Measurements from ENCODE around the gene SLC2A9. TPM values are rescaled to one million over a fixed set of nuclear protein-coding genes. Genes with fewer than 3 reads are reported as not detected.
A peak's percentile ranks its signal among the peaks of the same experiment; 100 is the strongest.

The SLC2A9 gene
- total and polyA plus RNA-seq, 2 of the 13 experiments (the other 11 are each of a cell fraction or from before 2014, with no cell fraction given): 36.2 to 42.3 TPM

- TF ChIP-seq, protein P1, sequence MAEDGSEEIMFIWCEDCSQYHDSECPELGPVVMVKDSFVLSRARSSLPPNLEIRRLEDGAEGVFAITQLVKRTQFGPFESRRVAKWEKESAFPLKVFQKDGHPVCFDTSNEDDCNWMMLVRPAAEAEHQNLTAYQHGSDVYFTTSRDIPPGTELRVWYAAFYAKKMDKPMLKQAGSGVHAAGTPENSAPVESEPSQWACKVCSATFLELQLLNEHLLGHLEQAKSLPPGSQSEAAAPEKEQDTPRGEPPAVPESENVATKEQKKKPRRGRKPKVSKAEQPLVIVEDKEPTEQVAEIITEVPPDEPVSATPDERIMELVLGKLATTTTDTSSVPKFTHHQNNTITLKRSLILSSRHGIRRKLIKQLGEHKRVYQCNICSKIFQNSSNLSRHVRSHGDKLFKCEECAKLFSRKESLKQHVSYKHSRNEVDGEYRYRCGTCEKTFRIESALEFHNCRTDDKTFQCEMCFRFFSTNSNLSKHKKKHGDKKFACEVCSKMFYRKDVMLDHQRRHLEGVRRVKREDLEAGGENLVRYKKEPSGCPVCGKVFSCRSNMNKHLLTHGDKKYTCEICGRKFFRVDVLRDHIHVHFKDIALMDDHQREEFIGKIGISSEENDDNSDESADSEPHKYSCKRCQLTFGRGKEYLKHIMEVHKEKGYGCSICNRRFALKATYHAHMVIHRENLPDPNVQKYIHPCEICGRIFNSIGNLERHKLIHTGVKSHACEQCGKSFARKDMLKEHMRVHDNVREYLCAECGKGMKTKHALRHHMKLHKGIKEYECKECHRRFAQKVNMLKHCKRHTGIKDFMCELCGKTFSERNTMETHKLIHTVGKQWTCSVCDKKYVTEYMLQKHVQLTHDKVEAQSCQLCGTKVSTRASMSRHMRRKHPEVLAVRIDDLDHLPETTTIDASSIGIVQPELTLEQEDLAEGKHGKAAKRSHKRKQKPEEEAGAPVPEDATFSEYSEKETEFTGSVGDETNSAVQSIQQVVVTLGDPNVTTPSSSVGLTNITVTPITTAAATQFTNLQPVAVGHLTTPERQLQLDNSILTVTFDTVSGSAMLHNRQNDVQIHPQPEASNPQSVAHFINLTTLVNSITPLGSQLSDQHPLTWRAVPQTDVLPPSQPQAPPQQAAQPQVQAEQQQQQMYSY (CRISPR knock-in tag; IDR thresholded peaks at IDR 0.05): no peak
- 0 out of 2 replicates have a peak, but pooled peaks have one; percentile 20 for TF ChIP-seq ZNF687 (CRISPR knock-in tag; IDR thresholded peaks at IDR 0.05)
- TF ChIP-seq ZC3H13 (CRISPR knock-in tag; IDR thresholded peaks at IDR 0.05): no peak
- TF ChIP-seq CTCF (CRISPR knock-in tag; IDR thresholded peaks at IDR 0.05): peak; percentile 83
- TF ChIP-seq GTF2F1 (IDR thresholded peaks at IDR 0.05; ENCODE audit: low read length): no peak
- TF ChIP-seq RAD51 (IDR thresholded peaks at IDR 0.05; ENCODE audit: borderline replicate concordance): no peak
- TF ChIP-seq ZNF557 (CRISPR knock-in tag; IDR thresholded peaks at IDR 0.05): no peak
- TF ChIP-seq HIC2 (CRISPR knock-in tag; IDR thresholded peaks at IDR 0.05; ENCODE audit: low read depth): peak; percentile 74
- TF ChIP-seq ERF (CRISPR knock-in tag; IDR thresholded peaks at IDR 0.05): no peak
- TF ChIP-seq SMYD3 (CRISPR knock-in tag; IDR thresholded peaks at IDR 0.05): no peak
- no peak for TF ChIP-seq CCDC6 (CRISPR knock-in tag; IDR thresholded peaks at IDR 0.05)
- TF ChIP-seq, protein P2, sequence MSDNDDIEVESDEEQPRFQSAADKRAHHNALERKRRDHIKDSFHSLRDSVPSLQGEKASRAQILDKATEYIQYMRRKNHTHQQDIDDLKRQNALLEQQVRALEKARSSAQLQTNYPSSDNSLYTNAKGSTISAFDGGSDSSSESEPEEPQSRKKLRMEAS (IDR thresholded peaks at IDR 0.05): 0 out of 2 replicates have a peak, but pooled peaks have one; percentile 29
- TF ChIP-seq EZH2 (conservative IDR thresholded peaks at IDR 0.05; ENCODE audit: low read depth, low read length): no peak
- peak; percentile 34; the same call in 1 of the 2 replicates for TF ChIP-seq SALL1 (CRISPR knock-in tag; IDR thresholded peaks at IDR 0.05)
- TF ChIP-seq POLR2AphosphoS2 (IDR thresholded peaks at IDR 0.05; ENCODE audit: low read depth, low read length): no peak
- TF ChIP-seq TEAD3 (CRISPR knock-in tag; optimal IDR thresholded peaks at IDR 0.05; ENCODE audit: borderline replicate concordance): peak; percentile 10
- TF ChIP-seq ZNF468 (CRISPR knock-in tag; IDR thresholded peaks at IDR 0.05): no peak
Observed at GRCh38 chr4:10015140-10015753, 6.0 kb downstream of the SLC2A9 start (continued).

All from HepG2 (cell line).